GM15510 (cell line): Measurements from ENCODE around the gene C5orf24.

Source experiments
- POLR2A ChIP-seq: IDR thresholded peaks from 3 replicates; pipeline ENCODE4 v1.6.1; 2011; ENCODE audit warnings: borderline replicate concordance; ENCODE audit not compliant: insufficient read length; ENCODE audit errors: extremely low read depth

Gene C5orf24

DNA sequence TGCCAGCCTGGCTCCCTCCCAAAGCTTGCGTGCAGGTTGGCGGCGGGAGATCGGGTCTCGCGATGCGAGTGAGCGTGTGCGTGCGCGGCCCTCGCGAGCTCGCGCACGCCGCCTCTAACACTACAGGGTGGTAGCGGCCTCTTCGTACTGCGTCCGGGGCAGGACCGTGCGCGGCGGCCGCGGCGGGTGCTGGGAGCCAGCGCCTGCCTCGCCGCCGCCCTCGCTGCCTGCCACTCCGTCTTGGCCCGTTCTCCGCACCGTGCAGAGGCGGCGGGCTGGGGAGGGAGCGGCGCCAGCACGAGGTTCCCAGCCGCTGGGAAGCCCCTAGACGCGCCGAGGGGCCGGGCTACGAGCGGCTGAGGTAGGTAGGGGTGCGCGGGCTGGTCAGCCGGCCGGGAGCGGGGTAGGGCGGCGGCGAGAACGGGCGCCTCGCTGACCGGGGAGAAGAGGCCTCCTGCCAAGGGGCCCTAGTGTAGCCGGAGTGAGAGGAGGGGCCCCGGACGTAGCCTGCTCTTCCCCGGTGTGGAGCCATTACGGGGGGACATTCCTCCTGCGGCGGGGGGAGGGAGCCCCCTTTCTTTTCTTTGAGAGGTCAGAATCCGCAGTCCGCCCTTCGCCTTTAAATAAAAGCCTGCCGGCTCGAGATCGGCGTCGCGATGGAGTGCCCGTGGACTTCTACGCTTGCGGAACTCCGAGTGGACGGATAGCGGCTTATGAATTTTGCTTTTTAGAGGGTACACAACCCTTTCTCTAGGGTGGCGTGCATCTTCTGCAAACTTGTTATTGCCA lies at the start of gene C5orf24:
Gene C5orf24, plus strand, starts transcription at position 117 of the 789 bp plus-strand sequence. CDS start 8,933 bp downstream, outside the sequence.
- peak; percentile 98 for TF ChIP-seq POLR2A

DNA sequence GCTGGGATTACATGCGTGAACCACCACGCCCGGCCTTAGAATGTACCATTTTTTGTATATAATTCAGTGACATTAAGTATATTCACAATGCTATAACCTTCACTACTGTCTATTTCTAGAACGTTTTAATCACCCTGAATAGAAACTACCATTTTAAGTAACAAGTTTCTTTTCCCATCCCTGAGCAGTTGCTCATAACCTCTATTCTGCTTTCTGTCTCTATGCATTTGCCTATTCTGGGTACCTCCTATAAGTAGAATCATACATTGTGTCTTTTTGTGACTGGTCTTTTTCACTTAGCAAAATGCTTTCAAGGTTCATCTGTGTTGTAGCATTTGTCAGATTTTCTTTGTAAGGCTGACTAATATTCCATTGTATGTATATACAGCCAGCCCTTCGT lies 47.3 kb upstream of the C5orf24 start:
- no peak for TF ChIP-seq POLR2A

DNA sequence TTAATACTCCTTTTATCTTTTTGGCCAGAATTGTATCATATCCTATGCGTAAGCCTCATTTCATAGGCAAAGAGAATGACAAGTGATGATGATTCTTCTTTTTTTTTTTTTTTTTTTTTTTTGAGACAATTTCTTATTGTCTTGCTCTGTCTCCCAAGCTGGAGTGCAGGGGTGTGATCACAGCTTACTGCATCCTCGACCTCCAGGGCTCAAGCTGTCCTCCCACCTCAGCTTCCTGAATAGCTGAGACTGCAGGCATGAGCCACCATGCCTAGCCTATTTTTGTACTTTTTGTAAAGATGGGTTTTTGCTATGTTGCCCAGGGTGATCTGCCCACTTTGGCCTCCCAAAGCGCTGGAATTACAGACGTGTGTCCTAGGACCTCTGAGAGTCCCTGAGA lies 41.9 kb upstream of the C5orf24 start:
- TF ChIP-seq POLR2A, result no peak

DNA sequence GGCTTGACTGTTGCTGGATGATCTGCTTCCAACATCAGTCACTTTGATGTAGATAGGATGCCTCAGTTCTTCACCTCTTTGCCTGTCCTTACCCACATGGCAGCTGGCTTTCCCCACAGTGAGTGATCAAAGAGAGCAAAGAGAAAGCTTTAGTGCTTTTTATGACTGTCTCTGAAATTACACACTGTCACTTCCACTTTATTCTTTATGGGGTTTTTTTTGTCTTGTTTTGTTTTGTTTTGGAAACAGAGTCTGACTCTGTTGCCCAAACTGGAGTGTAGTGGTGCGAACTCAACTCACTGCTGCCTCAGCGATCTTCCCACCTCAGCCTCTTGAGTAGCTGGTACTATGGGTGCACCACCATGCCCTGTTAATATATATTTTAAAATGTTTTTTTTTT lies 32.4 kb upstream of the C5orf24 start:
- no peak for TF ChIP-seq POLR2A

DNA sequence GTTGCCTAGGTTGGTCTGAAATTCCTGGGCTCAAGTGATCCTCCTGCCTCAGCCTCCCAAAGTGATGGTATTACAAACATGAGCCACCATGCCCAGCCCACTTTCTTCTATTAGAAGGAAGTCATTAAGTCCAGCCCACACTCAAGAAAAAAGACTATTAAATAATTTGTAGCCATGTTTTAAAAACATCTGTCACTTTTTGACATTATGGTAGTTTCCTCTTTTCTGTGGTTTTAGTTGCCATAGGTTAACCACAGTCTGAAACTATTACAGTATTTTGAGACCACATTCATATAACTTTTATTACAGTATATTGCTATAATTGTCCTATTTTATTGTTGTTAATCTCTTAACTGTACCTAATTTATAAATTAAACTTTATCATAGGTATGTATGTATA lies 31.9 kb upstream of the C5orf24 start:
- no peak for TF ChIP-seq POLR2A

DNA sequence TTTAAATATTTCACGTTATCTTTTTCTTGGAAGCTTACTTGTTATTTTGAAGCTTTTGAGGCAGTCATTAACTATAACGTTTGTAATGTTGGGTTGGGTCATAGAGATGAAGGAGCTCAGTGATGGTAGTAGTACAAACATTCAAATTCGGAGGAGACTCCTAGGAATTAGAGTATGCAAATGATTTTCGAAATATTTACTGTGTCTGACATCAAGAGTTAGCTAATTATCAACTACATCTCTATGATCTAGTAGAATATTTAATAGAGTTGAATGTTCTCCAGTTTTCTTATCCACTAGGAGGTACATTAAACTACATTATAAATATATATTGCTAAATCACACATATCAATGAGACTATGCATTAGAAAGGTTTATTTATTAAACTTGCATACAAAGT lies 28.8 kb upstream of the C5orf24 start:
- TF ChIP-seq POLR2A, result no peak

DNA sequence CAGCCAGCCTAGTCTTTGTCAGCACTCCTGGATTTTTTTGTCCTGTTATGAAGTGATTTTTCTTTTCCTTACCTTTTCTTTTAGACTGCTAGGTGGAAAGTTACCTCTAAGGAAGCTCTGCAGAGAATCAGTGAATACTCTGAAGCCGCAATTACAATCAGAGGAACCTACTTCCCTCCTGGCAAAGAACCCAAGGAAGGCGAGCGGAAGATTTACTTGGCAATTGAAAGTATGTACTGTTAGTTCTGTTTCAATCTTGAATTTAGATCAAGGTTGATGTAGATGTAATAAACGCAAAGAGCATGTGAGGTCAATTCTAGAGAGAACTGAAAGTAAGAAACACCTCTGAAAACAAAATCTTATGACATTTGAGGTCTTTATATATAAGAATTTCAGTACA lies 27.0 kb upstream of the C5orf24 start:
- no peak for TF ChIP-seq POLR2A

DNA sequence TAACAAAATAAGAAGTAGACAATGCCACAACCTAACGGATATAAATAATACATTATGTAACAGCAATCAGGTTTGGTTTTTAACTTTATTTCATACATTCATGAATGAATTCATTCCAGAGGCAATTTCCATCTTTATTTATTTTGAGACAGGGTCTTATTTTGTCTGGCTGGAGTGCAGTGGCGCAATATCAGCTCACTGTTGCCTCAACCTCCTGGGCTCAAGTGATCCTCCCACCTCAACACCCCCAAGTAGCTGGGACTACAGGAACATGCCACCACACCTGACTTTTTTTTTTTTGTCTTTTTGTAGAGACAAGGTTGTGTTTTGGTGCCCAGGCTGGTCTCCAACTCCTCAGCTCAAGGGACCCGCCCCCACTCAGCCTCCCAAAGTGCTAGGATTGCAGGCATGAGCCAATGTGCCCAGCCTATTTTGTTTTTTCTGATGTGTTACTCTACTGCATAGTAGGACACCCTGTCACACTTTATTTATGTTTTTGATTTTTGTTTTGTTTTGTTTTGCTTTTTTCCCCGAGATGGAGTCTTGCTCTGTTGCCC lies 26.3 kb upstream of the C5orf24 start:
- TF ChIP-seq POLR2A, result no peak

DNA sequence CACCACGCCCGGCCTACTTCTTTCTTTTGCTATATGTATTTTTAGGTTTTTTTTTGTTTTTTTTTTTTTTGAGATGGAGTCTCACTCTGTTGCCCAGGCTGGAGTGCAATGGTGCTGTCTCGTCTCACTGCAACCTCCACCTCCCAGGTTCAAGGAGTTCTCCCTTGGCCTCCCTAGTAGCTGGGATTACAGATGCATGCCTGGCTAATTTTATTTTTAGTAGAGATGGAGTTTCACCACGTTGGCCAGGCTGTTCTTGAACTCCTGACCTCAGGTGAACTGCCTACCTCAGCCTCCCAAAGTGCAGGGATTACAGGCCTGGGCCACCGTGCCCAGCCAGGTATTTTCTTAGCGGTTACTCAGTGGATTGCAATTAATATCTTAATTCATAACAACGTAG lies 23.9 kb upstream of the C5orf24 start:
- TF ChIP-seq POLR2A, result no peak

DNA sequence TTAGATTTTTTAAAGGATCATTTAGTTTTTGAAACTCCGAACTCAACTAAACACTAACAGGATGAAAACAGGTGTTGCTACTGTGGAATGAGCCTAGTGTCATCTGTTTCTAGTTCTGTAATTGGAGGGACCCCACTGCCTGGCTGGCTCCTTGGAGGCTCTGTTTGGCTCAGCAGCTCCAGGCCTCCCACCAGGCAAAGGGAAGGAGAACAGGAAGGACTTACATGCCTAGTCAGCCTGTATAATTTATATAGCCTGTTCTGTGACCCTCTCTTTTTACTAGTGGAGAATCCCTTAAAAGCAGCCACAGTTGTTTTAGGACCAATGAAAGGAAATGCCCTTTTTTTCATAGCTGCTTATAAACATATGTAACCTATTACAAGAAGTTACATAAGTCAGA lies 21.1 kb upstream of the C5orf24 start:
- no peak for TF ChIP-seq POLR2A

DNA sequence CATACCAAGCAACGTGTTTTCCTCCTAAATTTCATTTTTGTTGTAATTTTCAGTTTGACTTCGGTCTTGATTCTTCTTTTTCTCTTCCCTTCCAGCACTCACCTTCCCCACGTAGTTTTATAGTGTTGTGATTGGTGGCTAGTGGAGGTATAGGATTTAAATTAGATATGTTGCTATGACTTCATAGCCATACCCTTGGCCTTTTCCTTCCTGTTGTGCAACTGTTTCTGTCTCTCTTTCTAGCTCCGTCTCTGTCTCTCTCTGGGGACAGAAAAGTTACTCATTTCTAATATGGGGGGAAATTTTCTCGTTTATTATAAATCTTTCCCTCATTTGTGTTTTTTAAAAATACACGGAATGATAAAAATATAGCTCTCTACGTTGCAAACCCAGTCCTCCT lies 20.6 kb upstream of the C5orf24 start:
- no peak for TF ChIP-seq POLR2A

DNA sequence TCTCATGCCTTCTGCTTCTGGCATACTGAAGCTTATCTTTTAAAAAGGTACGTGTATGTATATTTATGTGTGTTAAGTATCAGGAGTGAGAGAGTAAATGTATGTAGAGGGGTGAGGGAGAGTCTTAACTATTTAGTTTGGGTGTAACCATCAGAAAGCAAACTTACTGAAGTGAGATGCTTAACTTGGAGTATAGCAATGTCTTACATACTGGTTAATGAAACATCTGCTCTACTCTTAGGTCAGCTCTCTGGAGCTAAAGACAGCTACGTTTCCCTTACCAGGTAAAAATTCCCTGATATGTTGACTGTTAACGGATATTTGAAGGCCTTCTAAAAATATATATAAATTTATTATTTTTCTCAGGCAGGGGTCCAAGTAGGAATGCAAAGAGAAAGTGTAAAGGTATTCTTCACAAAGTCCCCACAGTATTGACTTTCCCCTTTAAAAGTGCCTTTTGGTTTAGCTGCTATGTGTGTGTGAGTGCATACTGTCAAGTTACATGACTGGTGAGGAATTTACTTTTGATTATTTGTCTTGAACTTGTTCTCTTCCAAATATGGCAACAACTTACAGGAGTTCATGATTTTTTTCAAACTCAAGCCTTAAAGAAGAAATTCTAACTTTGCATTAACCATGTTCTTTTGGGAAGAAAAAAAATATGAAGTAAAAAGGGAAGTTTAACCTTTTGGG lies 12.3 kb upstream of the C5orf24 start:
- no peak for TF ChIP-seq POLR2A

DNA sequence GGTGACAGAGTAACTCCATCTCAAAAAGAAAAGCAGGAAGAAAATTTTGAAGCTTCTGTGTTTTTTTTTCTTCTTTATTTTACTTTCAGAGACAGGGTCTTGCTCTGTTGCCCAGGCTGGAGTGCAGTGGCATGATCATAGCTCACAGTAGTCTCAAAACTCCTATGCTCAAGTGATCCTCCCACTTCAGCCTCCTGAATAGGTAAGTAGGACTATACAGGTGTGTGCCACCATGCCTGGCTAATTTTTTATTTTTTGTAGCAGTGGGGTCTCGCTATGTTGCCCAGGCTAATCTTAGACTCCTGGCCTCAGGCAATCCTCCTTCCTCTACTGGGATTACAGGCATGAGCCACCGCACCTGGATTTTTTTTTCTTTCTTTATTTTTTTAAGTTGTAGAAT lies 10.1 kb upstream of the C5orf24 start:
- TF ChIP-seq POLR2A, result no peak

DNA sequence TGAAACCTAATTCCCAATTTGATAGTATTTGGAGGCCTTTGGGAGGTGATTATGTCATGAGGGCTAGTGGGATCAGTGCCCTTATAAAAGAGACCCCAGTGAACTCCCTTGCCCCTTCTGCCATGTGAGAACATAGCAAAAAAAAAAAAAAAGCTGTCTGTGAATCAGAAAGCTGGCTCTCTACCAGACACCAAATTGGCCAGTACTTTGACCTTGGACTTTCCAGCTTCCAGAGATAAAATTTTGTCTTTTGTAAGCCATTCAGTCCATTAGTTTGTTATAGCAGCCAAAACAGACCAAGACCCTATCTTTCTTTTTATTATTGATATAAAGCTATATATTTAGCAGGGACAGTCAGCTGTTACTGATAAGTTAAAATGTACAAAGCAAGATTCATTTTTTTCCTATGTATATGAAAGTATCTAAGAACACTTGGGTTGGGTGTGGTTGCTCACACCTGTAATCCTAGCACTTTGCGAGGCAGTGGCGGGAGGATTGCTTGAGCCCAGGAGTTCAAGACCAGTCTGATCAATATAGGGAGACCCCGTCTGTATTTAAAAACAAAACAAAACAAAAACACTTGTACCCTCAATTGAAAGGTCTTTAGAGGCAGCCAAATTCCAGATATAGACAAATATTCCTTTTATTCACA lies 8.1 kb upstream of the C5orf24 start:
- TF ChIP-seq POLR2A, result no peak

DNA sequence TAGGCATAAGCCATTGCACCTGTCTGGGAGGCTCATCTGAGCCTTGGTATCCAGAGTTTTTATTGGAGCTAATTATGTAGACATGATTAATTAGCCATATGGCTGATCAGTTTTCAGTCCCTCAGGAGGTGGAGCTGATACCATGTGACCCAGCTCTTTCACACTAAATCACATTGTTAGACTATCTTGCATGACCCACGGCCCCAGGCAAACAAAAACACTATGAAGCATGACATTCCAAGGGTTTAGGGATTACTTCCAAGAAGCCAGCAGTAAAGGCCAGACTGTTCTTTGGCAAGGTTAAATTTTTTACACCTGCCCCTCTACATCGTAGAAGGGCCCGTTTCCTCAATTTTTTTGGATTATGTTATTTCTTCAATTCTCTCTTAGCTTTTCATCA lies 5.0 kb upstream of the C5orf24 start:
- no peak for TF ChIP-seq POLR2A

DNA sequence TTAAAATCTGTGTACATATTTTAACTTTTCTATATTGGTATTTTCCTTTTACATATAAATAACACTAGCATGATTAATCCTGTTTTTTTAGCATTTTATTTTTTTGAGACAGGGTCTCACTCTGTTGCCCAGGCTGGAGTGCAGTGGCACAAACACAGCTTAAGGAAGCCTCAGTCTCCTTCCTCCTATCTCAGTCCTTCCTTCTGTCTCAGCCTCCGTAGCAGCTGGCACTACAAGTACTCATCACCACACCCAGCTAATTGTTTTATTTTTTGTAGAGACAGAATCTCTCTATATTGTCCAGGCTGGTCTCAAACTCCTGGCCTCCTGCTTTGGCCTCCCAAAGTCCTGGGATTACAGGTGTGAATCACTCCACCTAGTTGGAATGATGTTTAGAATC lies 1.5 kb upstream of the C5orf24 start:
- no peak for TF ChIP-seq POLR2A

DNA sequence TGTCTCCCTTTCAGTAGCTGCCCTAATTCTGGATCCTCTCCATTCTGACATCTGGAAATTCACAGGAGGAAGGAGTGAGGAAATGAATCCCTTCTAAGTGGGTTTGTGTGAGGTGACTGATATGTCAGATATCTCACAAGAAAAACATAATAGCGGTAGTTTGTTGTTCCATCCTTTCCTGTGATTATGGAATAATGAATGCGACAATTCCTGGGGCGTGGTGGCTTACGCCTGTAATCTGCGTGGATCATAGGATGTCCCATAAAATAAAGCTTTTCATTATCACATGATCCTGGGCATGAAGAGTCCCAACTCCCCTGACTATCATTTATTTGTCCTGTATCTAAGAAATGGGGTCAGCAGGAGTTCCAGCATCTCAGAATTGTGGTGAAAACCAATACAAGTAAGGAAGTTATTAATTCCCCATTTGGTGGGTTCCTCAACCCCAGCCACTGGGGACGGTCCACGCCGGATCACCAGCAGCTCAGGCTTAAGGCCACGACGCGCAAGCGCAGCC lies 375 bp upstream of the C5orf24 start:
- no peak for TF ChIP-seq POLR2A
